ENCODE measurements around the gene COL8A1.

DNA sequence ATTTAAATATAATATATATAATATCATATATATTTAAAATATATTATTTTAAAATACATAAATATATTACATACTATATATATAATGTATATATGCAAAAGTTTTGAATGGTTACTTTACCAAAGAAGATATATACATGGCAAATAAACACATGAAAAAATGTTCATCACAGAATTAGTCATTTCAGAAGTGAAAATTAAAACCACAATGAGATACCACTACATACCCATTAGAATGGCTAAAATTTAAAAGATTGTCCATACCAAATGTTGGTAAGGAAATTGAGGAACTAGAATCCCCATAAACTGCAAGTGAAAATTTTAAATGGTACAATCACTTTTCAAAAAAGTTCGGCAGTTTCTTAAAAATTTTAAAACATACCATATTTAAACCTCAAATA lies 23.6 kb upstream of the COL8A1 start:
- TF ChIP-seq, protein P1, sequence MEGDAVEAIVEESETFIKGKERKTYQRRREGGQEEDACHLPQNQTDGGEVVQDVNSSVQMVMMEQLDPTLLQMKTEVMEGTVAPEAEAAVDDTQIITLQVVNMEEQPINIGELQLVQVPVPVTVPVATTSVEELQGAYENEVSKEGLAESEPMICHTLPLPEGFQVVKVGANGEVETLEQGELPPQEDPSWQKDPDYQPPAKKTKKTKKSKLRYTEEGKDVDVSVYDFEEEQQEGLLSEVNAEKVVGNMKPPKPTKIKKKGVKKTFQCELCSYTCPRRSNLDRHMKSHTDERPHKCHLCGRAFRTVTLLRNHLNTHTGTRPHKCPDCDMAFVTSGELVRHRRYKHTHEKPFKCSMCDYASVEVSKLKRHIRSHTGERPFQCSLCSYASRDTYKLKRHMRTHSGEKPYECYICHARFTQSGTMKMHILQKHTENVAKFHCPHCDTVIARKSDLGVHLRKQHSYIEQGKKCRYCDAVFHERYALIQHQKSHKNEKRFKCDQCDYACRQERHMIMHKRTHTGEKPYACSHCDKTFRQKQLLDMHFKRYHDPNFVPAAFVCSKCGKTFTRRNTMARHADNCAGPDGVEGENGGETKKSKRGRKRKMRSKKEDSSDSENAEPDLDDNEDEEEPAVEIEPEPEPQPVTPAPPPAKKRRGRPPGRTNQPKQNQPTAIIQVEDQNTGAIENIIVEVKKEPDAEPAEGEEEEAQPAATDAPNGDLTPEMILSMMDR (conservative IDR thresholded peaks at IDR 0.05 in 1 of 2, IDR thresholded peaks at IDR 0.05 in 1 of 2; ENCODE audit: extremely low read depth in 1 of 2, insufficient read depth in 1 of 2, low read depth in 1 of 2, low read length in 2 of 2) = no peak
- no peak for TF ChIP-seq EZH2 (IDR thresholded peaks at IDR 0.05; ENCODE audit: borderline replicate concordance, low read length)
